BJ (cell line): ENCODE data around the gene DENND4C. TPM values are rescaled to one million over a fixed set of nuclear protein-coding genes. Genes with fewer than 3 reads are reported as not detected.
"Not testable (repeated sequence)": the region's sequence is repeated elsewhere in the genome, so short reads cannot be mapped to it uniquely, and the experiment has no call there.

Experiments used
- CTCF ChIA-PET: fragments of 350-600 bp; formaldehyde crosslinking; extraction: SDS; loops from one replicate; lab custom pipeline; 2021; ENCODE audit warnings: antibody characterized with exemption, inconsistent platforms; lab: Yijun Ruan, JAX
- POLR2A ChIA-PET: fragments of 300-600 bp; sonication (Branson Sonifier 250); formaldehyde crosslinking; extraction: SDS; loops from one replicate; lab custom pipeline; 2021; ENCODE audit warnings: antibody characterized with exemption; lab: Charles Lee
- DNase-seq: peaks from one replicate; pipeline ENCODE4 v3.0.0-alpha.2; 2011; ENCODE audit warnings: low read depth
- H3K27me3 ChIP-seq: 2 replicates; pipeline ENCODE4 v1.6.0; 2011; ENCODE audit warnings: low read length; ENCODE audit not compliant: control insufficient read depth, insufficient read depth
- H3K36me3 ChIP-seq: 2 replicates; pipeline ENCODE4 v1.5.1; 2011; ENCODE audit warnings: low read length; ENCODE audit not compliant: control insufficient read depth, insufficient read depth
- H3K4me3 ChIP-seq: 2 replicates; pipeline ENCODE4 v1.5.1; 2011; ENCODE audit warnings: low read depth, mild to moderate bottlenecking, control low read depth, low read length
- CTCF ChIP-seq: IDR thresholded peaks from 2 replicates; pipeline ENCODE4 v1.5.1; 2011; ENCODE audit warnings: low read depth, mild to moderate bottlenecking, control low read depth, inconsistent platforms, low read length, moderate library complexity; ENCODE audit not compliant: insufficient read depth
- polyA plus RNA-seq: library from polyadenylated mRNA; depleted of rRNA; stranded (reverse); fragments of >200 nt; gene quantifications from 2 replicates; pipeline ENCODE4 v1.2.3, GENCODE V29; 2011

Gene DENND4C
- polyA plus RNA-seq, 1 experiment: 12.2 TPM

GRCh38 chr9:19243366-19244033, 13.0 kb downstream of the DENND4C start:
- ChIA-PET CTCF (interaction anchor here (1.1 kb wide), 1 partner anchor 124 kb away, joined by 3 read pairs; no protein-coding TSS in a partner anchor), POLR2A (no interaction called here)
- H3K36me3 ChIP-seq: no peaks in the 10 kb centered on the region
- DNase-seq: no peak
- no peak for TF ChIP-seq CTCF
- H3K27me3 ChIP-seq: no peaks in the 10 kb centered on the region
- no peak overlapping the region for H3K4me3 ChIP-seq

- DNase-seq: no peak
- no peak for TF ChIP-seq CTCF
- ChIA-PET POLR2A (no interaction called here), CTCF (no interaction called here)
- Histone ChIP-seq H3K36me3 (no peaks in the 10 kb centered on the region), H3K4me3 (no peak overlapping the region), H3K27me3 (no peaks in the 10 kb centered on the region)
Measured at GRCh38 chr9:19246891-19247290, 16.4 kb downstream of the DENND4C start.

GRCh38 chr9:19247420-19247819, 16.9 kb downstream of the DENND4C start:
- ChIA-PET CTCF (no interaction called here), POLR2A (no interaction called here)
- no peaks in the 10 kb centered on the region for H3K36me3 ChIP-seq
- no peak for DNase-seq
- H3K27me3 ChIP-seq: no peaks in the 10 kb centered on the region
- H3K4me3 ChIP-seq: no peak overlapping the region
- no peak for TF ChIP-seq CTCF

GRCh38 chr9:19250346-19250745, 19.9 kb downstream of the DENND4C start:
- CTCF ChIA-PET, POLR2A ChIA-PET, H3K4me3 ChIP-seq, DNase-seq, H3K36me3 ChIP-seq, H3K27me3 ChIP-seq: not testable (repeated sequence)

- H3K36me3 ChIP-seq, POLR2A ChIA-PET, H3K4me3 ChIP-seq, H3K27me3 ChIP-seq, DNase-seq: not testable (repeated sequence)
- CTCF ChIA-PET: interaction anchor here (0.9 kb wide), 1 partner anchor 192 kb away, joined by 3 read pairs; no protein-coding TSS in a partner anchor
Measured at GRCh38 chr9:19251203-19251602, 20.7 kb downstream of the DENND4C start.

GRCh38 chr9:19251622-19252021, 21.1 kb downstream of the DENND4C start:
- H3K27me3 ChIP-seq, POLR2A ChIA-PET, H3K36me3 ChIP-seq, DNase-seq, H3K4me3 ChIP-seq: not testable (repeated sequence)
- CTCF ChIA-PET: interaction anchor here (0.9 kb wide), 1 partner anchor 191 kb away, joined by 3 read pairs; no protein-coding TSS in a partner anchor
